Stomach smooth muscle (tissue), 2 donors: ENCODE data around the gene SERPINB5.
"Not testable (repeated sequence)": the region's sequence is repeated elsewhere in the genome, so short reads cannot be mapped to it uniquely, and the experiment has no call there.

Experiments used
- H3K27ac ChIP-seq: one replicate; pipeline ENCODE4 v1.7.0; 2013; ENCODE audit warnings: mild to moderate bottlenecking, low read length, inconsistent platforms
- H3K27me3 ChIP-seq, 2 donors: one replicate each; pipeline ENCODE4 v1.7.0; 2013; ENCODE audit warnings: low read length in 2 of 2; ENCODE audit not compliant: insufficient read depth in 2 of 2, control insufficient read depth in 1 of 2
- H3K36me3 ChIP-seq, 2 donors: one replicate each; pipeline ENCODE4 v1.7.0; 2013; ENCODE audit warnings: low read length in 2 of 2; ENCODE audit not compliant: control insufficient read depth in 2 of 2, insufficient read depth in 2 of 2
- H3K4me1 ChIP-seq: one replicate; pipeline ENCODE4 v1.7.0; 2013; ENCODE audit warnings: low read length; ENCODE audit not compliant: control insufficient read depth, insufficient read depth
- H3K4me3 ChIP-seq, 2 donors: one replicate each; pipeline ENCODE4 v1.7.0; 2013; ENCODE audit warnings: low read length in 2 of 2
- H3K9ac ChIP-seq, 2 donors: one replicate each; pipeline ENCODE4 v1.7.0; 2013; ENCODE audit warnings: low read length in 2 of 2, mild to moderate bottlenecking in 1 of 2
- H3K9me3 ChIP-seq, 2 donors: one replicate each; pipeline ENCODE4 v1.7.0; 2013; ENCODE audit warnings: low read length in 2 of 2; ENCODE audit not compliant: control insufficient read depth in 2 of 2
- donor health status: healthy.
- donor health status: Pancreatic carcinoma.

The SERPINB5 gene

DNA sequence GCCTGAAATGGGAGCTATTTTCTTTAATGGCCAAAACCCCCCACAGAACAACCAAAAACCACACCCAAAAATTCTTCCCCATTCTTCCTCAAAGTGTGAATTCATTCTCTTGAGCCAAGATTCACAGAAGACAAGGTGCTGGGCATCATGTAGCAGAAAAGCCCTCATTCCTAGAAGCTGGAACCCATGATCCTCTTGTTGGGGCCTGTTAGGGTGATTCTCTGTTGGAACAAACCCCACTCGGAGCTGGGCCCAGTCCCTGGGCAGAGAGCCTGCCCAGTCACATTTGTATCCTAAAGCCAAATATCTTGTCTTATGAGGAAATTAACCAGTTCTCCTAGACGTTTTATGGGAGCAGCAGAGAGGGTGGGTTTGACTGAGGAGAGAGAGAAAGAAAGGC is 31.7 kb upstream of the SERPINB5 start:
- H3K27ac ChIP-seq, result no peak overlapping the region

DNA sequence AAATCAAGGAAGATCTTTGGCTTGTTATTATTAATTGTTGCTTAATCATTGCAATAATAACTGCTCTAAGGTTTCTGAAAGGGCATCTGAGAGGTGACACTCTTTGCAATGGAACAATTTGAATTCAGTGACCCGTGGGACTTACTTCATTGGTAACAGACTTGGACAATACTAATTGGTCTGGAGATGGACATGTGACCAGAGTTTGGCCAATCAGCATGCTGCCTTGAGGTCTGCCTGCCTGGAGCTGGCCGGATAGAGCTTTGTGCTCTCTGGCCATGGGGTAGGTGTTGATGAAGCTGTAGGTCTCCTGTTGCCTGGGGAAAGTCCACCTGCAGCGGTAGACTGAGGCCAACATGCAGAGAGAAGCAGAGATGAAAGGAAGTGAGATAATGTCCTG is 30.5 kb upstream of the SERPINB5 start:
- Histone ChIP-seq H3K9me3 (no peaks in the 10 kb centered on the region), H3K27ac (no peak overlapping the region), H3K4me1 (no peaks in the 10 kb centered on the region), H3K27me3 (no peaks in the 10 kb centered on the region), H3K4me3 (no peak overlapping the region), H3K36me3 (no peaks in the 10 kb centered on the region), H3K9ac (no peak overlapping the region)

More for the DNA sequence above, 31.7 kb upstream of the SERPINB5 start:
- H3K9me3 ChIP-seq, result no peaks in the 10 kb centered on the region
- no peaks in the 10 kb centered on the region for H3K27me3 ChIP-seq
- no peaks in the 10 kb centered on the region for H3K4me1 ChIP-seq
- H3K36me3 ChIP-seq, result no peaks in the 10 kb centered on the region
- H3K9ac ChIP-seq, result no peak overlapping the region
- H3K4me3 ChIP-seq, result no peak overlapping the region

DNA sequence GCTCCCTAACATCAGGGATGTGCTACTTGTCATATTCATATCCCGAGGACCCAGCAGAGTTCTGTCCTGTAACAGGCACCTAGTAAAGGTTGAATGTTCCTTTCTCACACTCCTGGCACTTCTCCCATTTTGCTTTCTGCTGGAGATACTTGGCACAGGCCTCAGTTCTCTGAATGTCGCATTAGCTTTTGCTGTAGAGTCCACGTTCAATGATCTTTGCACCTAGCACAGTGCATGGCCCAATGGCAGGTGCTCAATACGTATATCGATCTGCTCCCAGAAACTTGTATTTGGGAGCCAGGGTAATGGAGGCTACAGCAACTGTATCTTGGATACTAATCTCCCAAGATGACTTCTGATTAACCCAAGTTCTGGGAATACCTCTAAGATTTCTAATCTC is 29.7 kb upstream of the SERPINB5 start:
- H3K36me3 ChIP-seq, result no peaks in the 10 kb centered on the region
- H3K4me1 ChIP-seq, result peaks cover 2% of the 10 kb centered on the region
- H3K9me3 ChIP-seq, result no peaks in the 10 kb centered on the region
- no peak overlapping the region for H3K9ac ChIP-seq
- no peak overlapping the region for H3K4me3 ChIP-seq
- no peak overlapping the region for H3K27ac ChIP-seq
- H3K27me3 ChIP-seq, result no peaks in the 10 kb centered on the region

DNA sequence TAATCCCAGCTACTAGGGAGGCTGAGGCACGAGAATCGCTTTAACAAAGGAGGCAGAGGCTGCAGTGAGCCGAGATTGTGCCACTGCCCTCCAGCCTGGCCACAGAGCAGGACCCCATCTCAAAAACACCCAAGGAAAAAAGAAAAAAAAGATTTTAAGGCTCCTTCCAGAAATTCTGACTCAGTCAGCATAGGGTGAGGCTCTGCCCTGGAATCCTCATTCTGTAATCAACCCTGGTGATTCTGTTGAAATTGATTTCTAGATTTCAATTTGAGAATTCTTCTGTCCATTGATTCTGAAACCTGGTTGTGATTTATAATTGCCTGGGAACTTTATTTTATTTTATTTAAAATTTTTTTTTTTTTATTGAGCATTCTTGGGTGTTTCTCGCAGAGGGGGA is 27.3 kb upstream of the SERPINB5 start:
- H3K27ac ChIP-seq, result no peak overlapping the region

DNA sequence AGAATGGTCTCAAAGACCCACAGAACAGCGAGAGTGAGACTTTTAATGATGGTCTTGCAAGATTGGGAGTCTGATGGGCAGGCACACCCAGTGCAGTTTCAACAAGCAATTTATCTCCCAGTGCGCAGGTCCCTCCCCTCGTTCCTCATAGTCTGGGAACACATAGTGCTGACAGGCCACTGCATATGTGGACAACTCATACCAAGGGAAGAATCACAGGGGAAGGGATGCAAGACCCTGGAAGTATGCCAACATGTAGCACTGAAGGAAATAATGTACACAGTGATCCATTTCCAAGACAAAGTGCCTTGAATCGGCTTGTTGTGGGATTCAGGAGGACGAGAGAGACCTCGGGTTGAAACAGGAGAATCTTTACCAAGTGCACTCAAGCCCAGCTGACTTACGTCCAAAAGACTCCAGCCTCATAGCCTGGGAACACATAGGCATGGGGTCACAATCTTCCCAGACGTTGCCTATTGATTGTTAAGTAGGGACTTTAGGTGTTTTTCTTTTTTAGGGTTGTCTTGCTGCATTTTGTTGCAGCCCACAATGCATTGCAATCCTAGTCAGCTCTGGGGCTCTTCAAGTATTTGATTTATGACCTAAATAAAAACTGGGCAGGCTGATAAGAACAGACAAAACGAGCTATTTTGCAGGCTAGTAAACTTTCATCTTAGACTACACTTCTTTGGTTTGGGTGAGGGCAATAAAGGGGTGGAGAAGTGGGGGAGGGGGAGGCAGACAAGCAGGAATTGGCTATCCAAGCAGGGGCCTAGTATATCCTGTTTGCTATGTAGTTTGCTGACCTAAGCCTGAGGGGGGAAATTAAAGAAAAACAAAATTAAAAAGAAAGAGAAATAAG is 24.7 kb upstream of the SERPINB5 start:
- no peaks in the 10 kb centered on the region for H3K27me3 ChIP-seq
- H3K36me3 ChIP-seq, result no peaks in the 10 kb centered on the region
- H3K4me3 ChIP-seq, result no peak overlapping the region
- no peak overlapping the region for H3K9ac ChIP-seq
- H3K4me1 ChIP-seq, result peaks cover 2% of the 10 kb centered on the region
- H3K27ac ChIP-seq, result no peak overlapping the region
- H3K9me3 ChIP-seq, result no peaks in the 10 kb centered on the region

More for the DNA sequence above, 27.3 kb upstream of the SERPINB5 start:
- Histone ChIP-seq H3K4me3 (no peak overlapping the region), H3K9ac (no peak overlapping the region), H3K9me3 (no peaks in the 10 kb centered on the region), H3K36me3 (no peaks in the 10 kb centered on the region), H3K4me1 (peaks cover 2% of the 10 kb centered on the region), H3K27me3 (no peaks in the 10 kb centered on the region)

DNA sequence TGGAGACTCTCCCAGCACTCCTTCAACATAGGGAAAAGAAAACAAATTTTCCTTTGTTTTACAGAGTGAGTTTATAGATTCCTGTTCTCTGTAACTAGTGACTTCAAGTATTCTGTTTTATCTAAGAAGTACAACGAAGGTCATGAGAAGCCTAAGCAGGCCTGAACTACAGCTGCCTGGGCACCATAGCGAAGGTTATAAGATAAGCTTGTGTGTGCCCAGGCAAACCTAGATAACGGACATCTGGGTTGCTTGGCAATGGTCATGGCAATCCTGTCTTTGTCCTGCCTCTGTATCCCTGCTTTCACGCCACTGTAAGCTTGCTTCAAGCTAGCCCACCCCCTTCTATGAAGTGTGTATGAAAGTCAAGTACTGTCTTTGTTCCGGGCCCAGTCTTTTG is 24.0 kb upstream of the SERPINB5 start:
- not testable (repeated sequence) for H3K36me3 ChIP-seq, H3K9me3 ChIP-seq, H3K9ac ChIP-seq, H3K27ac ChIP-seq, H3K27me3 ChIP-seq, H3K4me3 ChIP-seq, H3K4me1 ChIP-seq

DNA sequence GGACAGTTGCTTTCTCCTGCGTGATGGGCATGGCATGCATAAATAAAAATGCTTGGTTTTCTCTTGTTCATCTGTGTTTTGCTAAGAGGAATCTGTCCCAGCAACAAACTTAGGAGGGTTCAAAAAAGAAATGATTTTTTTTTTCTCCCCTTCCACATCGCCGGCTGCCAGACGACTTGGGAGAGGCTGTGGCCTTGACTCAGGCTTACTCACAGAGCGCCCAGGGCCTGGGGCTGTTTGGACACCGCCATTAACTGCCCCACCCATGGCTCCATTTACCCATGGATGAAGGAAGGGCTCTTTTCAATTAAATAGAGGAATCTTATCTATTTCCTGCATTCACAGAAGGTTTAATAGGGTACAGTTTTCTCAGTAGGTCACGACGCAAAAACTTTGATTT is 22.3 kb upstream of the SERPINB5 start:
- H3K36me3 ChIP-seq, result no peaks in the 10 kb centered on the region
- no peak overlapping the region for H3K4me3 ChIP-seq
- no peaks in the 10 kb centered on the region for H3K9me3 ChIP-seq
- H3K4me1 ChIP-seq, result peaks cover 2% of the 10 kb centered on the region
- no peak overlapping the region for H3K9ac ChIP-seq
- no peak overlapping the region for H3K27ac ChIP-seq
- no peaks in the 10 kb centered on the region for H3K27me3 ChIP-seq

DNA sequence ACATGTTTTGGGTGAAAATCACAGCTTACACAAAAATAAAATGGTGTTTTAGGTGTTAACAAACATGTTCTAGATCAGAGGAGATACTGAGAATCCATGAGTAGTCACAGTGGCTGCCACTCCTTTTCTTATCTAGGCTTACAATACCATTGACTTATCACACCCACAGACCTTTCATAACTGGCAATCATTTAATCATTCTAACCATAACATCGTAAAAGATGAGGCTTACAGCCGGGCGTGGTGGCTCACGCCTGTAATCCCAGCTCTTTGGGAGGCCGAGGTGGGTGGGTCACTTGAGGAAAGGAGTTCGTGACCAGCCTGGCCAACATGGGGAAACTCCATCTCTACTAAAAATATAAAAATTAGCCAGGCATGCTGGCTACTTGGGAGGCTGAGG is 18.8 kb upstream of the SERPINB5 start:
- Histone ChIP-seq H3K27me3 (no peaks in the 10 kb centered on the region), H3K36me3 (no peaks in the 10 kb centered on the region), H3K4me3 (no peak overlapping the region), H3K4me1 (no peaks in the 10 kb centered on the region), H3K9me3 (no peaks in the 10 kb centered on the region), H3K9ac (no peak overlapping the region), H3K27ac (no peak overlapping the region)

DNA sequence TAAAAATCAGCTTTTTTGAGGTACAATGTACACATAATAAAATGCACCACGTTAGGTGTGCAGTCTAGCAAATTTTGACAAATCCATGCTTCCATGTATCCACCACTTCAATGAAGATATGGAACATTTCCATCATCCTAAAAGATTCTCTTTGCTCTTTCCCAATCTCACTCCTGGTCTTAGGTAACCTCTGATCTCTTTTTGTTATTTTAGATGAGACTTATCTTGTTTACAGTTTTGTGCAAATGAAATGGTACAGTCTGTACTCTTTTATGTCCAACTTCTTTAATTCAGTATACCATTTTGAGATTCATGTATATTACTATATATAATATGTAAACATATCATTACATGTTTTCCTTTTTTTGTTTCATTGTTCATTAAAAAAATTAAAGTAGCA is 16.3 kb upstream of the SERPINB5 start:
- no peak overlapping the region for H3K9ac ChIP-seq
- H3K9me3 ChIP-seq, result no peaks in the 10 kb centered on the region
- no peaks in the 10 kb centered on the region for H3K36me3 ChIP-seq
- H3K4me1 ChIP-seq, result no peaks in the 10 kb centered on the region
- H3K27ac ChIP-seq, result no peak overlapping the region
- no peaks in the 10 kb centered on the region for H3K27me3 ChIP-seq
- H3K4me3 ChIP-seq, result no peak overlapping the region

DNA sequence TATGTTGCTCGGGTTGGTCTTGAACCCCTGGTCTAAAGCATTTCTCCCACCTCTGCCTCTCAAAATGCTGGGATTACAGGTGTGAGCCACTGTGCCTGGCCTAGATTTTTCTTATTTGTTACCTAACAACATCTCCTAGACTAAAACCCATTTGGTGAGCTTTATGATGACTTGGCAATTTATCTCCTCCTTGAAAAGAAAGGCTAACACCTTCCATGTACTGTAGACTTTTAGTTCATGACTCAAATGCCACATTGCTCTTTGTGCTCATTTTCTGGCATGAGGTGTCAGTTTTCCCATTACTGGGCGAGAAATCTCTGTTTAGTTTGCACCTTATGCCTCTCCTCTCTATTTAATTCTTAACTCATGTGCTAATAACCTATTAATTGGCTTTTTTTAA is 12.3 kb upstream of the SERPINB5 start:
- no peak overlapping the region for H3K27ac ChIP-seq
- H3K36me3 ChIP-seq, result no peaks in the 10 kb centered on the region
- no peaks in the 10 kb centered on the region for H3K4me1 ChIP-seq
- H3K9ac ChIP-seq, result no peak overlapping the region
- H3K9me3 ChIP-seq, result no peaks in the 10 kb centered on the region
- no peaks in the 10 kb centered on the region for H3K27me3 ChIP-seq
- H3K4me3 ChIP-seq, result no peak overlapping the region

DNA sequence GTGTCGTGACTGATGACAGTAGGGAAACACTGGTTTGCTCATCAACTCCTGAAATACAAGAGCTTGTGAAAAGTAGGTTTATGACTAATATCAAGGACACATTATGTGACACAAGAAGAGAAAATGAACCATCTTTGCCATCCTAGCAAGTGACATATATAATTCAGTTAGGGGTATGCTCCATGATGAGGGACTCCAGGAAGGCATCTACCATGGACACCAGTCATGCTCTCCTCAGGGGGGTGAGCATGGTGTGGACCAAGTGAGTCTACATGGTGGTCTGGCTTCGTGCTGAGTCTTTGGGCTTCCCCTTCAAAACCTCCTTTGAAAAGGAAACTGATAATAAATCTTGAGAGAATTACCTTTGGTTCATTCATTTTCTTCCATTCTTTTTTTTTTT is 11.7 kb upstream of the SERPINB5 start:
- Histone ChIP-seq H3K36me3 (no peaks in the 10 kb centered on the region), H3K4me3 (no peak overlapping the region), H3K9me3 (no peaks in the 10 kb centered on the region), H3K4me1 (no peaks in the 10 kb centered on the region), H3K9ac (no peak overlapping the region), H3K27me3 (no peaks in the 10 kb centered on the region), H3K27ac (no peak overlapping the region)
